ENCODE measurements around the gene XXYLT1. TPM values are rescaled to one million over a fixed set of nuclear protein-coding genes. Genes with fewer than 3 reads are reported as not detected.
A peak's percentile ranks its signal among the peaks of the same experiment; 100 is the strongest.

The XXYLT1 gene
- total and polyA plus RNA-seq, 9 of the 15 experiments (the other 6 are each of a cell fraction or from before 2014, with no cell fraction given): 1.9 to 18.9 (median 15.0) TPM

DNA sequence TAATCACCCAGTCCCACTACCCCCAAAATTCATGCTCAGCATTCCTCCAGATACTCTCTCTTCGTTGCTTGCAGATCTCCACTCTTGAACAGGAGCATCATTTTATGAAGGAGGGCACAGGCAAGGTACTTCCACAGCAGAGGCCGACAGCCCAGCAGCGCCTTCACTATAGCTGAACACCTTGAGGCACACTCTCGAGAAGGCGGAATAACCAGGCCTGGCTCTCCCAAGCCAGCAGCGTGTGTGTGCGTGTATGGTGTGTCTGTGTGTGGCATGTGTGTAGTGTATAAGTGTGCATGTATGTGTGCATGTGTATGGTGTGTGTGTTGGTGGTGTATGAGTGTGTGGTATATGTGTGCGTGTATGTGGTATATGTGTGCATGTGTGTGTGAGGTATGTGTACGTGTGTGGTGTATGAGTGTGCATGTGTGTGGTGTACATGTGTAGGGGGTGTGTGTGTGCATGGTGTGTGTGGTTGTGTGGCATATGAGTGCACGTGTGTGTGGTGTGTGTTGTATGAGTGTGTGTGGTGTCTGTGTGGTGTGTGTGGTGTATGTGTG lies 161.8 kb downstream of the XXYLT1 start:
- Histone ChIP-seq H4K20me1 (replicated peaks; ENCODE audit: control insufficient read depth, insufficient read depth, low read length) (no peaks in the 10 kb centered on the region), H3K4me2 (ENCODE audit: insufficient read depth, low read length) (no peak overlapping the region), H3K27ac (ENCODE audit: extremely low read depth, low read depth, low read length) (no peak overlapping the region), H3K27me3 (ENCODE audit: control insufficient read depth in 2 of 2, insufficient read depth in 2 of 2, low read length in 2 of 2) (no peaks in the 10 kb centered on the region), H3K79me2 (ENCODE audit: control insufficient read depth, insufficient read depth, low read length) (no peaks in the 10 kb centered on the region; the same call in 2 of the 3 replicates), H2AFZ (ENCODE audit: low read depth, low read length) (no peak overlapping the region), H3K9me3 (replicated peaks; ENCODE audit: control insufficient read depth, insufficient read depth, low read depth, low read length) (no peaks in the 10 kb centered on the region), H3K4me3 (no peak overlapping the region), H3K4me1 (replicated peaks in 1 of 2; ENCODE audit: control insufficient read depth in 2 of 2, insufficient read depth in 2 of 2, low read length in 2 of 2) (peaks cover 22% of the 10 kb centered on the region in 2 experiments), H3K36me3 (ENCODE audit: control insufficient read depth, insufficient read depth, low read length) (peaks cover 10% of the 10 kb centered on the region), H3K9ac (ENCODE audit: insufficient read depth in 1 of 2, low read depth in 2 of 2, low read length in 2 of 2) (no peak overlapping the region), H3K9me1 (ENCODE audit: control insufficient read depth, insufficient read depth, low read length) (peaks cover 9% of the 10 kb centered on the region)
- ChIA-PET CTCF (ENCODE audit: low intra/inter-chr PET ratio) (no interaction called here), POLR2A (no interaction called here)
- in situ Hi-C loops (cut with MboI) (loop anchor here (10.0 kb wide), 1 partner anchor 424 kb away; the partner anchor contains the start of gene FAM43A), intact Hi-C loops (cut with micrococcal nuclease) (loop anchor here (10.0 kb wide), 1 partner anchor 774 kb away; no protein-coding TSS in a partner anchor)
- BruUV-seq (replicated peaks): no TSS peak
- FAIRE-seq (peak; percentile 48), ATAC-seq (no peak), DNase-seq (ENCODE audit: extremely low read depth in 1 of 4, low spot score in 3 of 4) (no peak)
- no peak for TF ChIP-seq ZKSCAN3 (CRISPR knock-in tag; IDR thresholded peaks at IDR 0.05)
- TF ChIP-seq BMI1 (IDR thresholded peaks at IDR 0.05; ENCODE audit: low read length): no peak
- TF ChIP-seq RFX1 (IDR thresholded peaks at IDR 0.05): no peak
- no peak for TF ChIP-seq CBX8 (IDR thresholded peaks at IDR 0.05; ENCODE audit: borderline replicate concordance, extremely low read depth, low read depth, low read length, poor library complexity, severe bottlenecking)
- TF ChIP-seq KDM4B (IDR thresholded peaks at IDR 0.05; ENCODE audit: borderline replicate concordance in 2 of 2, low read depth in 1 of 2): no peak
- TF ChIP-seq KLF1 (tag; IDR thresholded peaks at IDR 0.05): no peak
- TF ChIP-seq SMARCA5 (IDR thresholded peaks at IDR 0.05): no peak
- no peak for TF ChIP-seq TAF15 (IDR thresholded peaks at IDR 0.05; ENCODE audit: low read depth, low read length)
- no peak for TF ChIP-seq ZNF12 (CRISPR knock-in tag; IDR thresholded peaks at IDR 0.05)
- TF ChIP-seq ARHGAP35 (IDR thresholded peaks at IDR 0.05; ENCODE audit: partially characterized antibody): no peak
- no peak for TF ChIP-seq C11orf30 (IDR thresholded peaks at IDR 0.05; ENCODE audit: low read depth)
- no peak for TF ChIP-seq HMGN3 (IDR thresholded peaks at IDR 0.05; ENCODE audit: borderline replicate concordance, extremely low read depth, insufficient read length, low read depth, low read length)
- no peak for TF ChIP-seq KLF6 (CRISPR knock-in tag; IDR thresholded peaks at IDR 0.05; ENCODE audit: borderline replicate concordance)
- TF ChIP-seq CREB1 (IDR thresholded peaks at IDR 0.05): no peak
- TF ChIP-seq CREB1 (CRISPR knock-in tag; IDR thresholded peaks at IDR 0.05): no peak
- no peak for TF ChIP-seq ERF (CRISPR knock-in tag; IDR thresholded peaks at IDR 0.05)
- no peak for TF ChIP-seq TBP (optimal IDR thresholded peaks at IDR 0.05; ENCODE audit: low read depth, low read length)
- TF ChIP-seq, protein P1, sequence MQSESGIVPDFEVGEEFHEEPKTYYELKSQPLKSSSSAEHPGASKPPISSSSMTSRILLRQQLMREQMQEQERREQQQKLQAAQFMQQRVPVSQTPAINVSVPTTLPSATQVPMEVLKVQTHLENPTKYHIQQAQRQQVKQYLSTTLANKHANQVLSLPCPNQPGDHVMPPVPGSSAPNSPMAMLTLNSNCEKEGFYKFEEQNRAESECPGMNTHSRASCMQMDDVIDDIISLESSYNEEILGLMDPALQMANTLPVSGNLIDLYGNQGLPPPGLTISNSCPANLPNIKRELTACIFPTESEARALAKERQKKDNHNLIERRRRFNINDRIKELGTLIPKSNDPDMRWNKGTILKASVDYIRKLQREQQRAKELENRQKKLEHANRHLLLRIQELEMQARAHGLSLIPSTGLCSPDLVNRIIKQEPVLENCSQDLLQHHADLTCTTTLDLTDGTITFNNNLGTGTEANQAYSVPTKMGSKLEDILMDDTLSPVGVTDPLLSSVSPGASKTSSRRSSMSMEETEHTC (IDR thresholded peaks at IDR 0.05): no peak
- no peak for TF ChIP-seq ZNF143 (CRISPR knock-in tag; IDR thresholded peaks at IDR 0.05)
- no peak for TF ChIP-seq PCBP2 (IDR thresholded peaks at IDR 0.05; ENCODE audit: low read depth, low read length, poor library complexity, severe bottlenecking)
- TF ChIP-seq PHF21A (IDR thresholded peaks at IDR 0.05; ENCODE audit: borderline replicate concordance, low read depth): no peak
- WGBS (ENCODE audit: insufficient coverage, low coverage, missing lambda C conversion rate): 77% methylated on average over 10 of the region's 10 CpGs

Data from K562 (cell line).